GM12873 (cell line): Measurements from ENCODE around the gene ASXL1.

Experiments used
- TF ChIP-seq, protein P1 (sequence below): IDR thresholded peaks from 2 replicates; pipeline ENCODE4 v1.5.1; 2012; ENCODE audit warnings: low read depth, mild to moderate bottlenecking, moderate library complexity, low read length, control low read depth; ENCODE audit not compliant: insufficient read depth; ENCODE audit errors: missing control alignments

ASXL1 gene

DNA sequence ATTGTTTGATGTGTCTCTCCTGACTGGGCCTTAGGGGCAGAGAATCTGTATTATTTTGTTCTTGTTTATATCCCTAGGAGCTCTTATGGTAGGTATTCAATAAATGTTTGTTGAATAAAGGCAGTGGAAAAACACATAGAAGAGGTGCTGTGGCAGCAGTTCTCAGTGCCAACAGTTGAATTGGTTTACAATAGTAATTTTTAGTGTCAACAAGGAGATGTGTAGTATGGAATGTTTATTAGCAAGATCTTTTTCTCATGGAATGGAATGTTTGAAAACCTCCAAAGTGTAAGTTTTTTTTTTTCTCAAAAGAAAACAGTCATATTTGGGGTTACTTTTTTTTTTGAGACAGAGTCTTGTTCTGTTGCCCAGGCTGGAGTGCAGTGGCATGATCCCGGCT lies 28.0 kb downstream of the ASXL1 start:
- TF ChIP-seq, protein P1, sequence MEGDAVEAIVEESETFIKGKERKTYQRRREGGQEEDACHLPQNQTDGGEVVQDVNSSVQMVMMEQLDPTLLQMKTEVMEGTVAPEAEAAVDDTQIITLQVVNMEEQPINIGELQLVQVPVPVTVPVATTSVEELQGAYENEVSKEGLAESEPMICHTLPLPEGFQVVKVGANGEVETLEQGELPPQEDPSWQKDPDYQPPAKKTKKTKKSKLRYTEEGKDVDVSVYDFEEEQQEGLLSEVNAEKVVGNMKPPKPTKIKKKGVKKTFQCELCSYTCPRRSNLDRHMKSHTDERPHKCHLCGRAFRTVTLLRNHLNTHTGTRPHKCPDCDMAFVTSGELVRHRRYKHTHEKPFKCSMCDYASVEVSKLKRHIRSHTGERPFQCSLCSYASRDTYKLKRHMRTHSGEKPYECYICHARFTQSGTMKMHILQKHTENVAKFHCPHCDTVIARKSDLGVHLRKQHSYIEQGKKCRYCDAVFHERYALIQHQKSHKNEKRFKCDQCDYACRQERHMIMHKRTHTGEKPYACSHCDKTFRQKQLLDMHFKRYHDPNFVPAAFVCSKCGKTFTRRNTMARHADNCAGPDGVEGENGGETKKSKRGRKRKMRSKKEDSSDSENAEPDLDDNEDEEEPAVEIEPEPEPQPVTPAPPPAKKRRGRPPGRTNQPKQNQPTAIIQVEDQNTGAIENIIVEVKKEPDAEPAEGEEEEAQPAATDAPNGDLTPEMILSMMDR = no peak

DNA sequence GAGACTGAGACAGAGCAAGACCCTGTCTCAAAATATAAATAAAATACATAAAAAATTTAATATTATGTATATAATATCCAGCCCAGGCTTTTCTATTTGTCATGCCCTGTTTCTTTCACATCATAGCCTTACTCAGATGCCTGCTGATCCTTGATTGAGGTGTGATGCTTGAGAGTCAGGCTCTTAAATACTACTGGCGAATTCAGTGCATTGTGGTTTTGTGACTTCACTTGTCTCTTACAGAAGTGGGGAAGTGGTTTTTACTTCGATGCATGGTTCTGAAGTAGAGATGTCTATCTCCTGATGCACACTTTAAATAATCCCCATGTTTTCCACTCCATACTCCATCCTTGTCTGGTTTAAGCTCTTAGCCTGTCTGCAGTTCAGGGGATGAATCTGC lies 29.1 kb downstream of the ASXL1 start:
- TF ChIP-seq, protein P1 = no peak

DNA sequence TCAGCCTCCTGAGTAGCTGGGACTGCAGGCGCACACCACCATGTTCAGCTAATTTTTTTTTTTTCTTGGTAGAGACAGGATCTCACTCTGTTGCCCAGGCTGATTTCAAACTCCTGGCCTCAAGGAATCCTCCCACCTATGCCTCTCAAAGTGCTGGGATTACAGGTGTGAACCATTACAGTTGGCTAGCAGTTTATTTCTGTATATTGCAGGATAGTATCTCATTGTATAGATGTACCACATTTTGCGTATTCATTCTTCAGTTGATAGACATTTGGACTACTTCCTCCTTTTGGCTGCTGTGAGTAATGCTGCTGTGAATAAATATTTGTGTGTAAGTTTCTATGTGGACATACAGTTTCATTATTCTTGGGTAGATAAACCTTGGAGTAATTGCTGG lies 32.9 kb downstream of the ASXL1 start:
- TF ChIP-seq, protein P1 = no peak

DNA sequence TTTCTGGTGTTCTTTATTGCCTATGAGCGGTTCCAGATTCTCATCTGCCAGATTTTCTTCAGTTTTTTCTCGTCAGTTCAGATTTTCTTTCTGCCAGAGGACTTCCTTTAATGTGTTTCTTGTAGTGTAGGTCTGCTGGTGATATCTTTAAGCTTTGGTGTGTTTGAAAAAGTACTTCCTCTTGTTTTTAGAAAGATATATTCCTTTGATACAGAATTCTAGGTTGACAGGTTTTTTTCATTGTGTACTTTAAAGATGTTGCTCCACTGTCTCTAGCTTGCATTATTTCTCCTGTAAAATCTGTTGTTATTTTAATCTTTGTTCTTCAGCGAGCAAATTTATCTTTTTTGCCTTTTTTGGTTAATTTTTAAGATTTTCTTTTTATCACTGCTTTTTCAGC lies 36.9 kb downstream of the ASXL1 start:
- TF ChIP-seq, protein P1 = no peak

DNA sequence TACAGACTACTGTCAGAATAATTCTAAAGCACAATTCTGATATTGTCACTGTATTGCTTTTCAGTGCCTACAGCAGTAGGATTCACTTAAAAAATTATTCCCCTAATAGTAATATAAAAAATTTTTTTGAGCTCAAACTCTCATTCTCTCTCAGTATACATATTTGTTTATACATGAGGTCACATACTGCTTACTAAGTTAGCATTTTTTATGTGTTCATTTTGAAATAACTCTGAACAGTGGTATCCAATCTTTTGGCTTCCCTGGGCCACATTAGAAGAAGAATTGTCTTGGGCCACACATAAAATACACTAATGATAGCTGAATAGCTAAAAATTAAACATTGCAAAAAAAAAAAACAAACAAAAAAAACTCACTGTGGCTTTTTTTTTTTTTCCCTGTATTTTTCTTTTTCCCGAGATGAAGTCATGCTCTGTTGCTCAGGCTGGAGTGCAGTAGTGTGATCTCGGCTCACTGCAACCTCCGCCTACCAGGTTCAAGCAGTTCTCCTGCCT lies 38.6 kb downstream of the ASXL1 start:
- TF ChIP-seq, protein P1 = no peak

DNA sequence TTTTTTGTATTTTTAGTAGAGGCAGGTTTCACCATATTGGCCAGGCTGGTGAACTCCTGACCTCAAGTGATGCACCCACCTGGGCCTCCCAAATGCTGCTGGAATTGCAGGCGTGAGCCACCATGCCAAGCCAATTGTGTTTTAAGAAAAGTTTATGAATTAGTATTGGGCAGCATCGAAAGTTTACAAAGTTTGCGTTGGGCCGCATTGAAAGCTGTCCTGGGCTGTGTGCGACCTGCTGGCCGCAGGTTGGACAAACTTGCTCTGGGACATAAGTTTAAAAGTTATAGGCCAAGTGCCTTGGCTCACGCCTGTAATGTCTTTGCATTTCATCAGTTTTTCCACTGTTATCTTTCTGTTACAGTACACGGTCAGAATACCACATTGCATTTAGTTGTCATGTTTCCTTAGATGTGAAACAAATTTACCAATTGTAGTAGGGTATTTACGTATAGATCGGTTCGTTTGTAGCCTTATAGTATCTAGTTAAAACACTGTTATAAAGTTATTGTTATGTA lies 39.5 kb downstream of the ASXL1 start:
- TF ChIP-seq, protein P1 = no peak

DNA sequence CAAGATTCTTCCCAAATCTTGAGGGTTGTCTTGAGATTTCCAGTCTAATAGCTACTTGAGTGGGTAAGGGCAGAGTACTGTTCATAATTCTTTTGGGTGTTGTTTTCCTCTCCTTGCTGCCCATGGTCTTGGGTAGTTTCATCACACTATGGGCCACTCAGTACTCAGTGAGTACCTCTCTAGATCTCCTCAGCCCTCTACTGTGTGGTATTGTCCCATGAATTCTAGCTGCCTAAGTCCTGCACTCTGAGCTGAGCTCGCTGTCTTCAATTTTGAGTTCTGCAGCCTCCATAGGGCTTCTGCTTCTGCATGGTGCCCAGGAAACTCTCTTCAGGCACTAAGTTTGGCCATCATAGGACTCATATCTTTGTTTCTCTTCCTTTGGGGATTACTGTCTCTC lies 42.3 kb downstream of the ASXL1 start:
- TF ChIP-seq, protein P1 = no peak
